ENCODE data around the gene PDCL2.
"Not testable (repeated sequence)": the region's sequence is repeated elsewhere in the genome, so short reads cannot be mapped to it uniquely, and the experiment has no call there.

The PDCL2 gene

DNA sequence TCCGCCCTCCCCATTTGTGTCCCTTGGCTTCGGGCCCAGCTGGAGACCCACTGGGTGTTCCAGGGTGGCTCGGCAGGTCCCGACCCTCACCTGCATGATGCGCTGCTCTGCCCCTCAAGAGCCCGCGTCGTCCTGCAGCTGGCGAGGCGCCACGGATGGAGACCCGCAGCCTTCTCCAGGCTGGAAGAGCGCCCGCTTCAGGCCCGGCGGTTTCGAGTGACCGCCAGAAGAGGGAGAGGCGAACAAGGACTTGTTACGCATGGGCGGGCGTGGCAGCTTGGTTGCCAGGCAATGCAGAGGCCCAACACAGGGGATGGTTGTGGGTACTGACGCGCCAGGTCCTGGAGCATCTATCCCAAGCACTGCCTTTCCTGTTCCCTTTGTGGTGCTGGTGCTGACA is at the start of gene PDCL2:
Gene PDCL2 (minus strand): TSS at position 232 of the 400 bp plus-strand sequence. CDS start 136 bp downstream, at position 96.
- Mint-ChIP-seq H3K4me3 (no peak within 1 kb of the TSS), H3K4me1 (ENCODE audit: low read depth) (no peaks in the 10 kb centered on the region), H3K9me3 (peaks cover 13% of the 10 kb centered on the region), H3K36me3 (ENCODE audit: low read depth) (no peaks in the 10 kb centered on the region), H3K27me3 (peaks cover 2% of the 10 kb centered on the region), H3K27ac (no peak within 1 kb of the TSS)
- intact Hi-C loops (cut with micrococcal nuclease): no loop called here

- intact Hi-C loops (cut with micrococcal nuclease): no loop called here
- H3K27ac Mint-ChIP-seq: no peak overlapping the region
- peaks cover 56% of the 10 kb centered on the region for H3K27me3 Mint-ChIP-seq
- peaks cover 5% of the 10 kb centered on the region for H3K4me1 Mint-ChIP-seq (ENCODE audit: low read depth)
- no peaks in the 10 kb centered on the region for H3K36me3 Mint-ChIP-seq (ENCODE audit: low read depth)
- H3K9me3 Mint-ChIP-seq: no peaks in the 10 kb centered on the region
- no peak overlapping the region for H3K4me3 Mint-ChIP-seq
Observed at GRCh38 chr4:55637272-55637820, 45.3 kb upstream of the PDCL2 start.

DNA sequence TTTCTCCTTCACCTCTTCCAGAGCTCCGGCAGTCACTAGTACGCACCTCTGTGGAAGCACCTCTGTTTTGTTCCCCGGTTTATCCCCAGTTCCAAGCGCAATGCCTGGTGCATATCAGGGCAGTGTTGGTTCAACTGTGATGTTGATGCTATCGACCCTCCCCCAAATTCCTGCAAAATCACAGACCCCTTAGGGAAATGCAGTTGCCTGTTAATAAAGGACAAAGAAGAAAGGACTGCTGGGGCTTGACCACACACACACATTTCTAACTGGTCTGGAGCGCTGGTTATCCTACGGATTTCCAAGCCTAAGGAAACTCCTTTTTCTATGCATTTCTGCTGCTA is 44.6 kb upstream of the PDCL2 start:
- H3K9me3 Mint-ChIP-seq: no peaks in the 10 kb centered on the region
- intact Hi-C loops (cut with micrococcal nuclease): no loop called here
- no peak overlapping the region for H3K27ac Mint-ChIP-seq
- no peaks in the 10 kb centered on the region for H3K36me3 Mint-ChIP-seq (ENCODE audit: low read depth)
- peaks cover 56% of the 10 kb centered on the region for H3K27me3 Mint-ChIP-seq
- H3K4me1 Mint-ChIP-seq (ENCODE audit: low read depth): peaks cover 5% of the 10 kb centered on the region
- H3K4me3 Mint-ChIP-seq: peak overlapping the region; percentile 13

DNA sequence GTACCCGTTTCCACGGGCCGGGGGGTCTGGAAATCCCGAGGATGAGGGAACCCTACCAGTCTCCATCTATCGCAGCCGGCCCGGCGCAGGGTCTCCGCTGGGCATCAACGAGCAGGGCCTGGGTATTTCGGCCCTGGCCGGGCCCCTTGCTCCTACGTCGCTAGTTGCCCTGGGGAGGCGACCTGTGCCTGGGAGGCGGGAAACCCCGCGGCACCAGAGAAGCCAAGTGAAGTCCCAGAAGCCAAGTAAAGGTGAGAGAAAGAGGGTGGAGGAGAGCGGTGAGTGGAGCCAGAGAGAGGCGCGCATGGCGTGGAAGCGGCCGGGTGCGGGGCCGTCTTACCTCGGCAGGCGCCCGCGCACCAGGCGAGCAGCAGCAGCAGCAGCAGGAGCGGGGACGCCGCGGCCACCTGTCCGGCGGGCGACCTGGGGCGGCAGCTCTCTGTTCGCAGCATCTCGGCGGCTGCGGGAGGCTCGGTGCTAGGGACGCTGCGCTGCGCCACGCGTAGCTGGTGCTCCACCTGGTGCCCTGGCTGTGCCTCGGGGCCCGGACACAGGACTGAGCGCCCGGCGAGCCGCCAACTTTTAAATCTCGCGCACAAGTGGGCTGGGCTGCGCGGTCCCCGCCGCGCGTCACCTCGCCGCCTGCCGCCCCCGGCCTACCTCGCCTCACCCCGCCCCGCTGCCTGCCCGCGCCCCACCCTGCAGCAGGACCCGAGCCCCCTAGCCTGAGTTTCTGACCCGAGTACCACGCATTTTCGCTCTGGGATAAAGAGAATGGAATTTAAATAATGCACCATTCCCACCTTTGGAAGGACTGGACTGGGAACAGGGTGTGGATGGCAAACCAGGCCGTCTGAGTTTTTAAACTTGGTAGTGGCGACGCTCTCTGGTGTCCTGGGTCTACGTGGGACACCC is 44.0 kb upstream of the PDCL2 start, which contains the start of gene NMU:
Gene NMU (minus strand): TSS at position 558 of the 915 bp plus-strand sequence. CDS start 106 bp downstream, at position 452.
- H3K9me3 Mint-ChIP-seq: no peaks in the 10 kb centered on the region
- intact Hi-C loops (cut with micrococcal nuclease): no loop called here
- H3K4me1 Mint-ChIP-seq (ENCODE audit: low read depth): peaks cover 5% of the 10 kb centered on the region
- H3K36me3 Mint-ChIP-seq (ENCODE audit: low read depth): no peaks in the 10 kb centered on the region
- H3K27ac Mint-ChIP-seq: no peak within 1 kb of the TSS
- peaks cover 60% of the 10 kb centered on the region for H3K27me3 Mint-ChIP-seq
- H3K4me3 Mint-ChIP-seq: peak within 1 kb of the TSS; percentile 13

DNA sequence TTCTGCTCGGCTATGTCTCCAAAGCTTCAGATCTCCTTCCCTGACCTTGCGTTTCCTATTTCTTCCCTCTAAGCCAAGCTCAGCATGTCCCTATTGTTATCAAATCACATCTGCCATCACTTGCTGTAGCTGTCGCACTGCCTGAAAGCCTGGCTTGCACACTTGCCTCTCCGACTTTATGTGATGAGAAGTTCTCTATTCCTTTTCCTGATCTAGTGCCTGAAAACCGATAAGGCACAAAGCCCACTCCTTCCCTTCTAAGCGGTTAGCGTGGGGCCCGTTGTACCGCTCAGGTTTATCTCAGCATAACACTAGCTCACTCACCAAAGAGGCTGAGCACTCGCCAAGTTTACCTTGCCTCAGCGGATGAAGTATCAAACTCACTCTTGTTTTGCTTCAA is 43.2 kb upstream of the PDCL2 start:
- H3K27ac Mint-ChIP-seq: no peak overlapping the region
- intact Hi-C loops (cut with micrococcal nuclease): no loop called here
- H3K4me1 Mint-ChIP-seq (ENCODE audit: low read depth): peaks cover 5% of the 10 kb centered on the region
- no peaks in the 10 kb centered on the region for H3K36me3 Mint-ChIP-seq (ENCODE audit: low read depth)
- no peaks in the 10 kb centered on the region for H3K9me3 Mint-ChIP-seq
- peaks cover 60% of the 10 kb centered on the region for H3K27me3 Mint-ChIP-seq
- H3K4me3 Mint-ChIP-seq: no peak overlapping the region

DNA sequence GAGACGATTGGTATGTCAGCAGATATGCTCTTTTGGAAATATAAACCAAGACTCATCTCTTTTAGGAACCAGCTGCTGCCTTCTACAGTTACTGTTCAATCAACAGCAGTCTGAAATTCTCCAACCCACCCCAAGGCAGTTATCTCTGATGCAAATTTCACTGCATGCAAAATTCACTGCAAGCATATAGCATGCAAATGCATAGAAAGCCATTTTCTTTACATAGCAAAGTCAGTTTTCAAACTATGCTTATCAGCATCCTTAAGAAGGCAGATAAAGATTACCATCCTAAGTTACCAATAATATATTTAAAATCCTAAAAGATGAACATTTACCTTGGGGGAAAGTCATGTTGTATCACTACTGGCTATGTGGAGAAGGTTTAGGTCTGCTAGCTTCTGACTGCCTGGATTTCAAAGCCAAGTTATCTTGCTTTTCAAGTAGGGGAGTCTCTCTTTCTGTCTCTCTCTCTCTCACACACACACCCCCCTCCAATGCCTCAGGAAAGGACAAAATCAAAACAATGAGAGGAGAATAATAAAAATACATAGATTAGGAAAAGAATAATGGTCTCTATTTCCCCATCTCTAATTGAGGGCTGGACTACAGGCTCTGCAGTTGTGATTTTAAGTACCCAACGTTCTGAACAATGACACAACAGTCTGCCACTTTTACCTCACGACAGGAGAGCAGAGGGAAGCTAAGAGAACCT is 42.5 kb upstream of the PDCL2 start:
- H3K27me3 Mint-ChIP-seq: peaks cover 57% of the 10 kb centered on the region
- intact Hi-C loops (cut with micrococcal nuclease): no loop called here
- no peak overlapping the region for H3K27ac Mint-ChIP-seq
- no peaks in the 10 kb centered on the region for H3K9me3 Mint-ChIP-seq
- H3K36me3 Mint-ChIP-seq (ENCODE audit: low read depth): no peaks in the 10 kb centered on the region
- peaks cover 5% of the 10 kb centered on the region for H3K4me1 Mint-ChIP-seq (ENCODE audit: low read depth)
- H3K4me3 Mint-ChIP-seq: no peak overlapping the region

DNA sequence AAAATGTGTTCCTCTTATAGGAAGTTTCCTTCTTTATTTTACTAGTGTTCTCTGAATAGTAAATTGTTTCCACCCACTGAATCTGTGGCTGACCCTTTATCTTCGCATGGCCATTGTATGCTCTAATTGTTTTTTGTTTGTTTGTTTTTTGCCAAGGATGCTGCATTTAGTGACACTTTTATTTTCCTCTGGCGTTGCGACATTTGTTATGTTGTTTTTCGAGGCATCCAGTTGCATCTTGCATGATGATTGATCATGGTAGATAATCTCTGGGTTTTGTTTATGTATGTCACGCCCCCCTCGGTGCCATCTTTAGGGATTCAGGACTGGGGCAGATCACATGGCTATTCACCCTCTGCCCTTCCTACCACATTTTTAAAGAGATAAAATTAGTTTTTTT is 41.9 kb upstream of the PDCL2 start:
- no peak overlapping the region for H3K27ac Mint-ChIP-seq
- H3K4me3 Mint-ChIP-seq: no peak overlapping the region
- H3K4me1 Mint-ChIP-seq (ENCODE audit: low read depth): peaks cover 5% of the 10 kb centered on the region
- peaks cover 58% of the 10 kb centered on the region for H3K27me3 Mint-ChIP-seq
- intact Hi-C loops (cut with micrococcal nuclease): no loop called here
- H3K9me3 Mint-ChIP-seq: no peaks in the 10 kb centered on the region
- H3K36me3 Mint-ChIP-seq (ENCODE audit: low read depth): no peaks in the 10 kb centered on the region

DNA sequence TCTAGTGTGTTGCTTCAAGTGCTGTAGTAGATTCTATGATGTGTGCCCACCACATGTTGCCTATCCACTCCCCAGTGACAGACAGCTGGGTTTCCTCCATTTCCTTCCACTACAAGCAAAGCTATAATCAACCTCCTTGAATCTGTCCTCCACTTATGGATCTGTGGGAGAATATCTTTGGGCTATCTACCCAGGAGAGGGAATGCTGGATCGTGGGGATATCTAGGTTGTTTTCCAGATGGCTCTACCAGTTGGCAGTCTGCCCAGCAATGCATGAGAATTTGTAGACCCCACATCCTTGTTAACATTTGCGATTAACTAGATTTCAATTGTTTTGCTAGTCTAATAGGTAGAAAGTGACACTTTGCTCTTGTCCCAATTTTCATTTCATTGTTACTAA is 33.8 kb upstream of the PDCL2 start:
- intact Hi-C loops (cut with micrococcal nuclease): no loop called here
- Mint-ChIP-seq H3K27ac (no peak overlapping the region), H3K27me3 (peaks cover 7% of the 10 kb centered on the region), H3K36me3 (ENCODE audit: low read depth) (no peaks in the 10 kb centered on the region), H3K4me1 (ENCODE audit: low read depth) (no peaks in the 10 kb centered on the region), H3K9me3 (no peaks in the 10 kb centered on the region), H3K4me3 (no peak overlapping the region)

- H3K9me3 Mint-ChIP-seq; H3K4me1 Mint-ChIP-seq (ENCODE audit: low read depth); H3K4me3 Mint-ChIP-seq; H3K36me3 Mint-ChIP-seq (ENCODE audit: low read depth); H3K27ac Mint-ChIP-seq; intact Hi-C loops (cut with micrococcal nuclease); H3K27me3 Mint-ChIP-seq: not testable (repeated sequence)
Observed at GRCh38 chr4:55624063-55624462, 32.0 kb upstream of the PDCL2 start.

DNA sequence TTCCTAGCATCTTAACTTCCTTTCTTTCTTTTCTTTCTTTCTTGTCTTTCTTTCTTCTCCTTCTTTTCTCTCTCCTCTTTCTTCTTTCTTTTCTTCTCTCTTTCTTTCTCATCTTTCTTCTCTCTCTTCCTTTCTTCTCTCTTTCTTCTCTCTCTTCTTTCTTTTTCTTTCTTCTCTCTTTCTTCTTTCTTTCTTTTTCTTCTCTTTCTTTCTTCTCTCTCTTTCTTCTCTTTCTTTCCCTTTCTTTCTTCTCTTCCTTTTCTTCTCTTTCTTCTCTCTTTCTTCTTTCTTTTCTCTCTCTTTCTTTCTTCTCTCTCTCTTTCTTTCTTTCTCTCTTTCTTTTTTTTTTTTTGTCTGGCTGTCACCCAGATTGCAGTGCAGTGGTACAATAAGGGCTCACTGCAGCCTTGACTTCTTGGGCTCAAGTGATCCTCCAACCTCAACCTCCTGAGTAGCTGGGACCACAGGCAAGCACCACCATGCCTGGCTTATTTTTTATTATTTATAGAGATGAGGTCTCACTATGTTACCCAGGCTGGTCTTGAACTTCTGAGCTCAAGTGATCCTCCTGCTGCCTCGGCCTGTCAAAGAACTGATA is 26.6 kb upstream of the PDCL2 start:
- no peaks in the 10 kb centered on the region for H3K36me3 Mint-ChIP-seq (ENCODE audit: low read depth)
- intact Hi-C loops (cut with micrococcal nuclease): no loop called here
- peak overlapping the region; percentile 7 for H3K4me3 Mint-ChIP-seq
- H3K27me3 Mint-ChIP-seq: peaks cover 4% of the 10 kb centered on the region
- no peak overlapping the region for H3K27ac Mint-ChIP-seq
- H3K4me1 Mint-ChIP-seq (ENCODE audit: low read depth): peaks cover 6% of the 10 kb centered on the region
- no peaks in the 10 kb centered on the region for H3K9me3 Mint-ChIP-seq

DNA sequence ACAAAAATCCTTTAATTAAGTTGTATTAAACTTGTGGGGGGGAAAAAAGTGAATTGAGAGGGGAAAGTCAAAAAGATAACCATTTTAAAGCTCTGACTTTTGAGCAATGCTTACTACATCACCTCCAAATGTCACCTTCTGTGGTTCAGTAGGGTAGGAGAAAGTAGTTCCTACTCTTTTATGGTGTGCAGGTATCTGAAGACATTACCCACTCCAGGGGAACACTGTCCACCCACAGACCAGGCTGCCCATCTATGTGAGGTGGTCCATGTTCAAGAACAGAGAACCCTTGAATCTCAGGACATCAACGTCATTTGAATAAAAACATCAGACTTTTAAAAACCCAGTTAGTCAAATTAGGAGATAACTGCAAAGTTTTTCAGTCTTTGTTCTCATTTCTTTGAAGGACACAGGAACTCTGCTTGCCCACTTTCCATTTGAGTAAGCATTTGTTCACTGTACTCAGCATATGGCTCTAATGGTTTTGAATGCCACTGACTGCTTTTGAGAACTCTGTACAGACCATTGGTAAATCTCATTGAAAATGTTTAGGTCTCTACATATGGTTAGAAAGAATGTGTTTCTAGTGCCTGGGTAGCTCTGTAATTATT is 25.6 kb upstream of the PDCL2 start:
- H3K27ac Mint-ChIP-seq: no peak overlapping the region
- no peak overlapping the region for H3K4me3 Mint-ChIP-seq
- intact Hi-C loops (cut with micrococcal nuclease): no loop called here
- H3K36me3 Mint-ChIP-seq (ENCODE audit: low read depth): no peaks in the 10 kb centered on the region
- peaks cover 4% of the 10 kb centered on the region for H3K27me3 Mint-ChIP-seq
- H3K4me1 Mint-ChIP-seq (ENCODE audit: low read depth): peaks cover 6% of the 10 kb centered on the region
- H3K9me3 Mint-ChIP-seq: no peaks in the 10 kb centered on the region

DNA sequence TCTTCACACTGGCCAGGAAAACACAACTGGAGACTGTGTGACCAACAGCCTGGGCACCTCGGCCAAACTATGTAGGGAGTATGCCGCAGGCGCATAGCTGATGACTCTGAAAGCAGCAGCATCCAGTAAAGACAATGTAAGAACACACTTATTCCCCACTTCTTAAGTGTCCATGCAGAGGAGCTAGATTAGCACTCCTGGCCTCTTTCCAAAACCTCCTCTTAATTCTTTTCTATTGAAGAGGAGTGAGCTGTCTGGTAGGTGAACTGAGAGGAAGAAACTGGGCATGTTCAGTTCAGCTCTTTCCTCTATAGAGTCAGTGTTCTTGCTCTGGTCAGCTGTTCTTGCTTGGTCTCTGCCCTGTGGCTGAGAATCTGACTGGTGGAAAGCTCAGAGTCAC is 23.0 kb upstream of the PDCL2 start:
- no peaks in the 10 kb centered on the region for H3K9me3 Mint-ChIP-seq
- H3K27ac Mint-ChIP-seq: no peak overlapping the region
- H3K4me3 Mint-ChIP-seq: no peak overlapping the region
- intact Hi-C loops (cut with micrococcal nuclease): no loop called here
- H3K36me3 Mint-ChIP-seq (ENCODE audit: low read depth): no peaks in the 10 kb centered on the region
- H3K27me3 Mint-ChIP-seq: peaks cover 4% of the 10 kb centered on the region
- H3K4me1 Mint-ChIP-seq (ENCODE audit: low read depth): peaks cover 6% of the 10 kb centered on the region

GRCh38 chr4:55613621-55614020 is 21.6 kb upstream of the PDCL2 start:
- intact Hi-C loops (cut with micrococcal nuclease): no loop called here
- Mint-ChIP-seq H3K4me3 (no peak overlapping the region), H3K36me3 (ENCODE audit: low read depth) (no peaks in the 10 kb centered on the region), H3K27ac (no peak overlapping the region), H3K4me1 (ENCODE audit: low read depth) (peaks cover 6% of the 10 kb centered on the region), H3K9me3 (no peaks in the 10 kb centered on the region), H3K27me3 (peaks cover 4% of the 10 kb centered on the region)
